Measurements from ENCODE around the gene SRXN1.

The SRXN1 gene

DNA sequence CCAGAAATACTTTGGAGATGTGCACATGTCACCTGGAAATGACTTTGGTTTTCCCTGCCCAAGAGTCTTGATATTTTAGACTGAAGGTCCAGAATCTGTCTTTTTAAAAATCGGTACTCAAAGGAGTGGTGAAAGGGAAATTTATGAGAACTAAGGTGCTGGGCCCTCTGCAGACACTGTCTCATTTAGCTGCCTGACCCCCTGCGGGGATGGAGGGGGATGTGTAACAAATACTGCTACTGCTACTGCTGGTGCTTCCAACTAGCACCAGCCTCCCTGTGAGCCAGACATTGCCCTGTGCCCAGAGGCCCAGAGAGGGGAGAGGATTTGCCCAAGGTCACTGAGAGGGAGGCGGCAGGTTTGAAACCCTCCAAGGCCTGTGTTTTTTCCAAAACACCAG lies 15.6 kb upstream of the SRXN1 start:
- TF ChIP-seq GLIS1 (tag by site-specific recombination; IDR thresholded peaks at IDR 0.05) (peak; percentile 59), ZNF266 (tag by site-specific recombination; IDR thresholded peaks at IDR 0.05; ENCODE audit: low read depth) (no peak), ZNF324 (tag by site-specific recombination; IDR thresholded peaks at IDR 0.05) (no peak), REPIN1 (tag by site-specific recombination; IDR thresholded peaks at IDR 0.05; ENCODE audit: low read depth) (no peak), ZIC2 (tag by site-specific recombination; IDR thresholded peaks at IDR 0.05) (peak; percentile 14; the same call in 1 of the 2 replicates), ZNF10 (tag by site-specific recombination; IDR thresholded peaks at IDR 0.05) (no peak), OSR2 (tag by site-specific recombination; IDR thresholded peaks at IDR 0.05) (peak; percentile 62)
- H3K9me3 ChIP-seq (ENCODE audit: control insufficient read depth, insufficient read depth, low read depth, low read length) = no peaks in the 10 kb centered on the region
- no peak overlapping the region for H3K27ac ChIP-seq (ENCODE audit: extremely low read depth, low read depth, low read length)
- H3K36me3 ChIP-seq (ENCODE audit: control insufficient read depth in 2 of 2, insufficient read depth in 1 of 2, low read length in 2 of 2) = no peaks in the 10 kb centered on the region
- ChIA-PET CTCF (interaction anchor here (0.6 to 5.0 kb wide), 20 partner anchors 8 to 345 kb away, joined by 3 to 81 read pairs (median 8); no protein-coding TSS in a partner anchor), POLR2A (interaction anchor here (0.6 to 1.0 kb wide), 2 partner anchors 12 to 109 kb away, joined by 3 read pairs; no protein-coding TSS in a partner anchor)
- no peak overlapping the region for H3K4me3 ChIP-seq (ENCODE audit: low read depth, low read length)
- H3K4me1 ChIP-seq (ENCODE audit: control insufficient read depth, insufficient read depth, low read length) = peaks cover 3% of the 10 kb centered on the region; the same call in 1 of the 2 replicates

DNA sequence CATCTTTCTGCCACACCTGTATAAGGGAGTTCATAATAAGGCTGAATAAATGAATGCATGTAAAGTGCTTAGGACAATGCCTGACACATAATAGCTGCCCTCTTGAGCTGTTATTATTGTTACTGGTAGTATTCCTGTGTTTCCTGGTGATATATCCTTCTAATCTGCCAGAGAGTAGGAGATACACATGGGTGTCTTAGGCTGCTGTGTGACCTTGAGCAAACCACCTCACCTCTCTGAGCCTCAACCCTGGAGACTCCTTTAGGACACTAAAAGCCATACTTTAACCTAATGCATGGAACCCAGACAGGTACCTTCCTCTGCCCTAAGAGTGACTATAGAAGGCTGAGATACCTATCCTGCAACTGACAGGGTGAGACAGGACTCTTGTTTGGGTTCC lies 15.1 kb upstream of the SRXN1 start:
- no peak overlapping the region for H3K4me3 ChIP-seq (ENCODE audit: low read depth, low read length)
- ChIA-PET POLR2A (interaction anchor here (0.6 kb wide), 1 partner anchor 110 kb away, joined by 3 read pairs; no protein-coding TSS in a partner anchor), CTCF (interaction anchor here (0.6 to 5.0 kb wide), 27 partner anchors 10 to 413 kb away, joined by 3 to 81 read pairs (median 8); no protein-coding TSS in a partner anchor)
- no peaks in the 10 kb centered on the region for H3K36me3 ChIP-seq (ENCODE audit: control insufficient read depth in 2 of 2, insufficient read depth in 1 of 2, low read length in 2 of 2)
- no peaks in the 10 kb centered on the region for H3K9me3 ChIP-seq (ENCODE audit: control insufficient read depth, insufficient read depth, low read depth, low read length)
- no peak overlapping the region for H3K27ac ChIP-seq (ENCODE audit: extremely low read depth, low read depth, low read length)
- H3K4me1 ChIP-seq (ENCODE audit: control insufficient read depth, insufficient read depth, low read length) = peaks cover 3% of the 10 kb centered on the region; the same call in 1 of the 2 replicates
- TF ChIP-seq ZNF529 (tag by site-specific recombination; IDR thresholded peaks at IDR 0.05; ENCODE audit: insufficient replicate concordance) (no peak), ZNF76 (tag by site-specific recombination; IDR thresholded peaks at IDR 0.05; ENCODE audit: borderline replicate concordance, low read depth) (no peak), ZNF274 (IDR thresholded peaks at IDR 0.05; ENCODE audit: low read length) (no peak), ZNF274 (tag by site-specific recombination; IDR thresholded peaks at IDR 0.05; ENCODE audit: borderline replicate concordance) (no peak), OVOL3 (tag by site-specific recombination; IDR thresholded peaks at IDR 0.05) (no peak), ZNF701 (tag by site-specific recombination; IDR thresholded peaks at IDR 0.05) (no peak), ZNF24 (tag by site-specific recombination; IDR thresholded peaks at IDR 0.05) (no peak), ZNF416 (tag by site-specific recombination; IDR thresholded peaks at IDR 0.05) (no peak), ZNF302 (tag by site-specific recombination; IDR thresholded peaks at IDR 0.05; ENCODE audit: low read depth) (no peak), KLF16 (tag by site-specific recombination; IDR thresholded peaks at IDR 0.05) (no peak), MEIS1 (CRISPR knock-in tag; IDR thresholded peaks at IDR 0.05; ENCODE audit: borderline replicate concordance) (no peak), ZNF639 (tag by site-specific recombination; IDR thresholded peaks at IDR 0.05) (no peak), SALL2 (tag by site-specific recombination; IDR thresholded peaks at IDR 0.05; ENCODE audit: borderline replicate concordance) (no peak), ZSCAN23 (tag by site-specific recombination; IDR thresholded peaks at IDR 0.05) (no peak), GLI4 (tag by site-specific recombination; IDR thresholded peaks at IDR 0.05) (no peak)
- TF ChIP-seq, protein P1, sequence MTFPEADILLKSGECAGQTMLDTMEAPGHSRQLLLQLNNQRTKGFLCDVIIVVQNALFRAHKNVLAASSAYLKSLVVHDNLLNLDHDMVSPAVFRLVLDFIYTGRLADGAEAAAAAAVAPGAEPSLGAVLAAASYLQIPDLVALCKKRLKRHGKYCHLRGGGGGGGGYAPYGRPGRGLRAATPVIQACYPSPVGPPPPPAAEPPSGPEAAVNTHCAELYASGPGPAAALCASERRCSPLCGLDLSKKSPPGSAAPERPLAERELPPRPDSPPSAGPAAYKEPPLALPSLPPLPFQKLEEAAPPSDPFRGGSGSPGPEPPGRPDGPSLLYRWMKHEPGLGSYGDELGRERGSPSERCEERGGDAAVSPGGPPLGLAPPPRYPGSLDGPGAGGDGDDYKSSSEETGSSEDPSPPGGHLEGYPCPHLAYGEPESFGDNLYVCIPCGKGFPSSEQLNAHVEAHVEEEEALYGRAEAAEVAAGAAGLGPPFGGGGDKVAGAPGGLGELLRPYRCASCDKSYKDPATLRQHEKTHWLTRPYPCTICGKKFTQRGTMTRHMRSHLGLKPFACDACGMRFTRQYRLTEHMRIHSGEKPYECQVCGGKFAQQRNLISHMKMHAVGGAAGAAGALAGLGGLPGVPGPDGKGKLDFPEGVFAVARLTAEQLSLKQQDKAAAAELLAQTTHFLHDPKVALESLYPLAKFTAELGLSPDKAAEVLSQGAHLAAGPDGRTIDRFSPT (tag by site-specific recombination; IDR thresholded peaks at IDR 0.05) = no peak
- TF ChIP-seq, protein P2, sequence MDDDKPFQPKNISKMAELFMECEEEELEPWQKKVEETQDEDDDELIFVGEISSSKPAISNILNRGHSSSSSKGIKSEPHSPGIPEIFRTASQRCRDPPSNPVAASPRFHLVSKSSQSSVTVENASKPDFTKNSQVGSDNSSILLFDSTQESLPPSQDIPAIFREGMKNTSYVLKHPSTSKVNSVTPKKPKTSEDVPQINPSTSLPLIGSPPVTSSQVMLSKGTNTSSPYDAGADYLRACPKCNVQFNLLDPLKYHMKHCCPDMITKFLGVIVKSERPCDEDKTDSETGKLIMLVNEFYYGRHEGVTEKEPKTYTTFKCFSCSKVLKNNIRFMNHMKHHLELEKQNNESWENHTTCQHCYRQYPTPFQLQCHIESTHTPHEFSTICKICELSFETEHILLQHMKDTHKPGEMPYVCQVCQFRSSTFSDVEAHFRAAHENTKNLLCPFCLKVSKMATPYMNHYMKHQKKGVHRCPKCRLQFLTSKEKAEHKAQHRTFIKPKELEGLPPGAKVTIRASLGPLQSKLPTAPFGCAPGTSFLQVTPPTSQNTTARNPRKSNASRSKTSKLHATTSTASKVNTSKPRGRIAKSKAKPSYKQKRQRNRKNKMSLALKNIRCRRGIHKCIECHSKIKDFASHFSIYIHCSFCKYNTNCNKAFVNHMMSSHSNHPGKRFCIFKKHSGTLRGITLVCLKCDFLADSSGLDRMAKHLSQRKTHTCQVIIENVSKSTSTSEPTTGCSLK (tag by site-specific recombination; IDR thresholded peaks at IDR 0.05) = no peak

Measured in HEK293 (cell line).